HepG2 (cell line): ENCODE results near the gene YKT6. TPM values are rescaled to one million over a fixed set of nuclear protein-coding genes. Genes with fewer than 3 reads are reported as not detected.

Experiments used
- ATAC-seq: fragments of 200-7000 bp; cut with Tn5 transposase; 3 replicates; pipeline ENCODE4 v1.9.1; 2020; ENCODE audit warnings: mild to moderate bottlenecking, moderate library complexity
- BruUV-seq: library from RNA; stranded (reverse); fragments of 400-500 nt; replicated peaks from 2 replicates; lab custom pipeline; 2021; lab: Mats Ljungman, UMichigan
- CTCF ChIA-PET: fragments of 300-600 bp; formaldehyde crosslinking; extraction: SDS; loops from one replicate; lab custom pipeline; 2021; ENCODE audit warnings: low total read pairs, inconsistent platforms, low intra/inter-chr PET ratio; lab: Yijun Ruan, JAX
- POLR2A ChIA-PET: fragments of 350-600 bp; sonication (Branson Sonifier 250); formaldehyde crosslinking; loops from one replicate; lab custom pipeline; 2020; ENCODE audit warnings: antibody characterized with exemption, inconsistent platforms; lab: Yijun Ruan, JAX
- DNase-seq: peaks from one replicate; pipeline ENCODE4 v3.0.0-alpha.2; 2015; ENCODE audit warnings: low spot score
- FAIRE-seq: peaks from 3 replicates; lab custom pipeline; 2011; peaks lifted over from hg19 to GRCh38; lab: Jason Lieb, UNC
- H2AFZ ChIP-seq: one replicate; pipeline ENCODE4 v1.6.1; 2011; ENCODE audit warnings: low read length, inconsistent platforms
- H3K27ac ChIP-seq: fragments of 300-600 bp; 3 replicates; pipeline ENCODE4 v1.8.0; 2011; ENCODE audit warnings: mixed run types, mild to moderate bottlenecking, mixed read lengths, low read length, inconsistent platforms; ENCODE audit not compliant: insufficient read depth; ENCODE audit errors: extremely low read length
- H3K27me3 ChIP-seq, 2 experiments: fragments of 200-600 bp in 1 of 2; 2 replicates in 1 of 2; 3 replicates in 1 of 2; pipeline versions ENCODE4 v1.6.0 to v1.8.0; 2011; ENCODE audit warnings: low read length in 2 of 2, mild to moderate bottlenecking in 2 of 2, moderate library complexity in 2 of 2, inconsistent platforms in 1 of 2; ENCODE audit not compliant: insufficient read depth in 2 of 2, control insufficient read depth in 1 of 2
- H3K36me3 ChIP-seq, 2 experiments: fragments of 200-600 bp in 1 of 2; replicated peaks in 1 of 2; 2 replicates in 1 of 2; 3 replicates in 1 of 2; pipeline versions ENCODE4 v1.5.1 to v1.8.0; 2011; ENCODE audit warnings: low read length in 2 of 2, inconsistent platforms in 1 of 2; ENCODE audit not compliant: insufficient read depth in 2 of 2, control insufficient read depth in 1 of 2
- H3K4me1 ChIP-seq: 2 replicates; pipeline ENCODE4 v1.5.1; 2012; ENCODE audit warnings: low read length, inconsistent platforms; ENCODE audit not compliant: insufficient read depth
- H3K4me2 ChIP-seq: 2 replicates; pipeline ENCODE4 v1.6.0; 2011; ENCODE audit warnings: low read depth, low read length, inconsistent platforms
- H3K4me3 ChIP-seq, 3 experiments: fragments of 200-600 bp in 1 of 3; sonication (generic), shearing (Covaris generic) in 1 of 3; replicated peaks in 1 of 3; 2 replicates each; pipeline ENCODE4 v1.5.1; 2011 to 2016; ENCODE audit warnings: low read length in 3 of 3, inconsistent platforms in 2 of 3, low read depth in 2 of 3, mild to moderate bottlenecking in 2 of 3, control low read depth in 1 of 3, mixed read lengths in 1 of 3; ENCODE audit not compliant: insufficient read depth in 1 of 3
- H3K79me2 ChIP-seq: one replicate; pipeline ENCODE4 v1.6.1; 2011; ENCODE audit warnings: low read length, inconsistent platforms; ENCODE audit not compliant: insufficient read depth
- H3K9ac ChIP-seq: 2 replicates; pipeline ENCODE4 v1.6.0; 2011; ENCODE audit warnings: mild to moderate bottlenecking, low read depth, low read length, inconsistent platforms; ENCODE audit not compliant: insufficient read depth
- H3K9me3 ChIP-seq: 2 replicates; pipeline ENCODE4 v1.5.1; 2012; ENCODE audit warnings: mild to moderate bottlenecking, low read length
- H4K20me1 ChIP-seq: 2 replicates; pipeline ENCODE4 v1.6.0; 2011; ENCODE audit warnings: inconsistent platforms, mild to moderate bottlenecking, low read length, moderate library complexity; ENCODE audit not compliant: insufficient read depth
- ARID5B ChIP-seq: IDR thresholded peaks from 2 replicates; pipeline ENCODE4 v1.4.0; 2020; ENCODE audit warnings: mild to moderate bottlenecking, missing genetic modification reagents
- ELF1 ChIP-seq: sonication (generic); formaldehyde crosslinking; IDR thresholded peaks from 2 replicates; pipeline ENCODE4 v1.4.0; 2020; ENCODE audit warnings: missing genetic modification reagents
- ELF3 ChIP-seq: IDR thresholded peaks from 2 replicates; pipeline ENCODE4 v1.6.1; 2016; ENCODE audit warnings: missing genetic modification reagents, missing compliant biosample characterization
- KDM1A ChIP-seq: IDR thresholded peaks from 2 replicates; pipeline ENCODE4 v1.6.1; 2016; ENCODE audit warnings: missing compliant biosample characterization
- MBNL3 ChIP-seq: fragments of 250-450 bp; sonication (Bioruptor Pico); conservative IDR thresholded peaks from 2 replicates; pipeline ENCODE4 v1.8.0; 2022; ENCODE audit warnings: mild to moderate bottlenecking, inconsistent platforms
- MED8 ChIP-seq: sonication (generic); formaldehyde crosslinking; IDR thresholded peaks from 2 replicates; pipeline ENCODE4 v1.8.1; 2023; ENCODE audit warnings: mild to moderate bottlenecking, missing genetic modification reagents; ENCODE audit not compliant: insufficient replicate concordance
- NPAS2 ChIP-seq: sonication (generic); formaldehyde crosslinking; IDR thresholded peaks from 2 replicates; pipeline ENCODE4 v1.8.0; 2022; ENCODE audit warnings: mild to moderate bottlenecking, missing genetic modification reagents, borderline replicate concordance
- NR3C1 ChIP-seq: sonication (generic); formaldehyde crosslinking; IDR thresholded peaks from 2 replicates; pipeline ENCODE4 v1.4.0; 2020; ENCODE audit warnings: missing genetic modification reagents
- SP2 ChIP-seq: sonication (generic); formaldehyde crosslinking; IDR thresholded peaks from 2 replicates; pipeline ENCODE4 v1.5.1; 2020; ENCODE audit warnings: mild to moderate bottlenecking, missing genetic modification reagents
- TAF1 ChIP-seq: sonication (generic); formaldehyde crosslinking; IDR thresholded peaks from 2 replicates; pipeline ENCODE4 v1.4.0; 2020; ENCODE audit warnings: missing genetic modification reagents
- TOPORS ChIP-seq: sonication (generic); formaldehyde crosslinking; IDR thresholded peaks from 2 replicates; pipeline ENCODE4 v1.8.0; 2023; ENCODE audit warnings: mild to moderate bottlenecking, missing genetic modification reagents
- TRIM24 ChIP-seq: sonication (generic); formaldehyde crosslinking; IDR thresholded peaks from 2 replicates; pipeline ENCODE4 v1.8.0; 2022; ENCODE audit warnings: mild to moderate bottlenecking, missing genetic modification reagents
- ZNF619 ChIP-seq: sonication (generic); formaldehyde crosslinking; IDR thresholded peaks from 2 replicates; pipeline ENCODE4 v1.4.0; 2020; ENCODE audit warnings: mild to moderate bottlenecking, missing genetic modification reagents
- ZNF713 ChIP-seq: sonication (generic); formaldehyde crosslinking; IDR thresholded peaks from 2 replicates; pipeline ENCODE4 v1.4.0; 2020; ENCODE audit warnings: mild to moderate bottlenecking, missing genetic modification reagents
- ZNF737 ChIP-seq: sonication (generic); formaldehyde crosslinking; IDR thresholded peaks from 2 replicates; pipeline ENCODE4 v1.5.0; 2020; ENCODE audit warnings: missing genetic modification reagents, mild to moderate bottlenecking, borderline replicate concordance
- ZNF746 ChIP-seq: sonication (generic); formaldehyde crosslinking; IDR thresholded peaks from 2 replicates; pipeline ENCODE4 v1.8.0; 2022; ENCODE audit warnings: mild to moderate bottlenecking, missing genetic modification reagents
- ZNF773 ChIP-seq: sonication (generic); formaldehyde crosslinking; IDR thresholded peaks from 2 replicates; pipeline ENCODE4 v1.4.0; 2020; ENCODE audit warnings: missing genetic modification reagents, borderline replicate concordance
- ZSCAN9 ChIP-seq: IDR thresholded peaks from 2 replicates; pipeline ENCODE4 v1.6.1; 2016; ENCODE audit warnings: borderline replicate concordance
- WGBS: methylation state at CpG from one replicate; pipeline ENCODE4 v1.1.6; 2017; ENCODE audit warnings: low lambda C conversion rate; 5-methylcytosine and 5-hydroxymethylcytosine counted together
- in situ Hi-C: cut with HindIII; loops from 2 replicates; pipeline ENCODE4 v1.10.0; 2017; ENCODE audit warnings: low pct_unique_long_range_greater_than_20kb; ENCODE audit not compliant: extremely low pct_ligation_motif_present
- intact Hi-C: fragments of 100-400 bp; cut with micrococcal nuclease; formaldehyde crosslinking; loops from one replicate; pipeline ENCODE4 v1.10.0; 2022; ENCODE audit not compliant: unreplicated experiment
- polyA plus RNA-seq, 8 experiments: library from polyadenylated mRNA; depleted of rRNA in 3 of 8; stranded (reverse) in 7 of 8; unstranded in 1 of 8; fragments of >200 nt; fragmentation: Illumina TruSeq in 4 of 8; extraction: Trizol in 4 of 8; gene quantifications; 2 replicates each; pipeline versions ENCODE4 v1.2.1 to v1.2.3, GENCODE V29; 2011 to 2016; ENCODE audit warnings: low read depth in 4 of 8, missing spikeins in 1 of 8, mixed read lengths in 1 of 8; ENCODE audit not compliant: insufficient read depth in 1 of 8
- total RNA-seq, 5 experiments: library from RNA; depleted of rRNA; stranded (reverse); fragments of >200 nt; fragmentation: Illumina TruSeq; extraction: Trizol; gene quantifications; 2 replicates each; pipeline ENCODE4 v1.2.3, GENCODE V29; 2016; ENCODE audit warnings: low read depth in 1 of 5

YKT6 gene
- total and polyA plus RNA-seq, 2 of the 13 experiments (the other 11 are each of a cell fraction or from before 2014, with no cell fraction given) = 52.2 to 60.3 TPM

DNA sequence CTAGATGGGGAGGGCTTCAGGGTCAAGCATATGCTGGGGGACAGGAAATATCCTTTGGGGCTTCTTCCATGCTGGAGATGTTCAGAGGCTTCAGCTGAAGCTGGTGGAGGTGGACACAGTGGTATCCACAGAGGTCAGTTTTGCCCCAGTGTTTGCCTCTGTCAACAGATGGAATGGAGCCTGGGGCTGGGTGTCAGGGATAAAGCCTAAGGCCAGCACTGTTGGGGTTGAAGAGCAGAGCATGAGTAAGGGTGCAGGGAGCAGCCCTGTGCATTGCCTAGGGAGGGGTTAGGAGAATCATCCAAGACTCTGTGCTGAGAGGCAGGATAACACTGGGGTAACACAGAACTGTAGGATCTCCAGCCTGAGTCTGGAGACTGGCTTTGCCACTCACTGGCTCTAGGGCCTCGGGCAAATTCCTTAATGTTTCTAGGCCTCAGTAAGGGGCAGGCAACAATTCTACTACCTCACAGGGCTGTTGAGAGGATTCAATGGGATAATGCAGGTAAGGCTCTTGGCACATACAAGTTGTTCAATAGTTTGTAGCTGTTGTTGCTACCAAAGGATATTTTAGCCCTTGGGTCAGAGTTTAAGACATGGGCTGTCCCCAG, 37.9 kb upstream of the YKT6 start (continued):
- no peak for TF ChIP-seq NR3C1
- TF ChIP-seq ZNF713 (CRISPR knock-in tag) = no peak
- TF ChIP-seq ZNF746 (CRISPR knock-in tag) = no peak
- TF ChIP-seq ZNF619 = no peak
- no peak for TF ChIP-seq SP2
- TF ChIP-seq, all 625 proteins: peak for 0

GRCh38 chr7:44163591-44163990, 37.2 kb upstream of the YKT6 start:
- no TSS peak for BruUV-seq
- intact Hi-C loops = no loop called here
- no peak overlapping the region for H3K27ac ChIP-seq

GRCh38 chr7:44167920-44168319, 32.9 kb upstream of the YKT6 start:
- intact Hi-C loops (no loop called here), in situ Hi-C loops (no loop called here)
- no peak overlapping the region for H3K4me2 ChIP-seq
- no peak overlapping the region for H3K4me3 ChIP-seq
- ATAC-seq (no peak), FAIRE-seq (no peak), DNase-seq (no peak)
- H3K4me1 ChIP-seq = no peaks in the 10 kb centered on the region
- H4K20me1 ChIP-seq = no peaks in the 10 kb centered on the region
- H3K9ac ChIP-seq = no peak overlapping the region
- BruUV-seq = no TSS peak
- no peak overlapping the region for H3K27ac ChIP-seq
- H3K36me3 ChIP-seq = no peaks in the 10 kb centered on the region
- POLR2A ChIA-PET = no interaction called here
- TF ChIP-seq KDM1A (CRISPR knock-in tag) (no peak), ARID5B (CRISPR knock-in tag) (no peak), ZNF737 (CRISPR knock-in tag) (no peak), MED8 (CRISPR knock-in tag) (no peak), ELF1 (CRISPR knock-in tag) (no peak), TAF1 (no peak)
- TF ChIP-seq, all 625 proteins: peak for 0
- no peaks in the 10 kb centered on the region for H3K9me3 ChIP-seq
- peaks cover 0 to 3% of the 10 kb centered on the region in 2 experiments; a peak in 2 of 5 replicates for H3K27me3 ChIP-seq
- no peaks in the 10 kb centered on the region for H3K79me2 ChIP-seq
- CTCF ChIA-PET = no interaction called here
- no peak overlapping the region for H2AFZ ChIP-seq

More at GRCh38 chr7:44163591-44163990, 37.2 kb upstream of the YKT6 start:
- FAIRE-seq (no peak), DNase-seq (no peak), ATAC-seq (no peak)
- CTCF ChIA-PET = no interaction called here
- TF ChIP-seq ZSCAN9 (CRISPR knock-in tag) (no peak), TOPORS (CRISPR knock-in tag) (no peak), NPAS2 (CRISPR knock-in tag) (no peak), ZNF773 (CRISPR knock-in tag) (no peak), ELF3 (CRISPR knock-in tag) (no peak), MBNL3 (CRISPR knock-in tag) (no peak), TRIM24 (CRISPR knock-in tag) (no peak)
- in situ Hi-C loops = no loop called here
- Histone ChIP-seq H3K4me3 (no peak overlapping the region), H3K4me1 (no peaks in the 10 kb centered on the region), H3K9ac (no peak overlapping the region), H4K20me1 (no peaks in the 10 kb centered on the region), H3K9me3 (no peaks in the 10 kb centered on the region), H3K4me2 (no peak overlapping the region), H3K79me2 (no peaks in the 10 kb centered on the region), H2AFZ (no peak overlapping the region), H3K27me3 (no peaks in the 10 kb centered on the region; a peak in 1 of 5 replicates), H3K36me3 (no peaks in the 10 kb centered on the region)
- 0% methylated on average over 1 of the region's 1 CpG for WGBS
- POLR2A ChIA-PET = no interaction called here
